NK-92 (cell line): Measurements from ENCODE around the gene CADM1.

Experiments
- DNase-seq: peaks from one replicate; lab custom pipeline; 2025; ENCODE audit not compliant: unreplicated experiment; lab: John Stamatoyannopoulos, UW

CADM1 gene

DNA sequence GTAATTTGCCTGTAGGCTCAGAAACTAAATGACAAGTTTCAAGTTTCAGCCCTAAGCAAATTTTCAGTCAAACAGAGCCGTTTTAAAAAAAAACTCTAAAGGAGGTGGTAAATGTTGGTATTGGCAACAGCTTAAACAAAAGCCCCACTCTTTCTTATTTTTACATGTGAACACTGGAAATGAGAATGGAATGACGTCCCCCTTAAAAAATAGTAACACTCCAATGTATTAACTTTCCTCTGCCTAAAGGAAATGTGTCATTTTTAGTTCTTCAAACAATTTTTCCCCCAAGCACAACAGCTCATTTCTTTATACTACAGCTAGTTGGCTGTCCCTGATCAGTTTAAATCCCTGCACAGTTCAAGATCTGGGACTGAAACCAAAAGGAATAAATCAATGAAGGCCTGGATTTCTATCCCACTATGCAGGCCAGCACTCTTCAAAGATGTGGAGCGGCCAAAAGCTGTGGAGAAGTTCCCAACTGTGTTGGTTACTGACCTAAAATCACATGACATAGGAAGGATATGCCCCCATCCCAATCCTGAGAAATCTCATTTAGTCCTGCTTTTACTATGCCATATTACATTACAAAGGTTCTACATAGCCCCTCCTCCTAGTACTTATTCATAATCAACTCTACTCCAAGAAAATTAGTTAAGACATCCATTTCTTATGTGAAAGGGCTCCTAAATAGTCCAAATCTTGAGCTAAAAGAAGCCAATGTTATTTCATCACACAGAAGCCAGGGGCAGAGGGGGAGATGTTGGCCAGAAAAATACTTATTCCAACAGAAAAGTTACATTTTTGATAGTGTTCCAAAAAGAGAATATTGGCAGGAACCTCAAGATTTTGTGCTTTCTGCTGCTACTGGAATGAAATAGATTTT lies 95.9 kb downstream of the CADM1 start:
- DNase-seq: no peak

DNA sequence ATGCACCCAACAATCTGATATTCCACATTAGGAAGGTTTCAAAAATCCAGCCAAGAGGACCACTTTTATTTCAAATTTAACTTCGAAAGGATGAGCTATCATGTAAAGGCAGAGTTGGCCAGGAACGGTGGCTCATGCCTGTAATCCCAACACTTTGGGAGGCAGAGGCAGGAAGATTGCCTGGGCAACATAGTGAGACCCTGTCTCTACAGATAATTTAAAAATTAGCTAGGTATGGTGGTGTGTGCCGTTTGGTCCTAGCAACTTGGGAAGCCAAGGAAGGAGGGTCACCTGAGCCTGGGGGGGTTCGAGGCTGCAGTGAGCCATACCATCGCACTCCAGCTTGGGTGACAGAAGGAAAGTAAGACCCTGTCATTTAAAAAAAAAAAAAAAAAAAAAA lies 96.7 kb downstream of the CADM1 start:
- DNase-seq: no peak

DNA sequence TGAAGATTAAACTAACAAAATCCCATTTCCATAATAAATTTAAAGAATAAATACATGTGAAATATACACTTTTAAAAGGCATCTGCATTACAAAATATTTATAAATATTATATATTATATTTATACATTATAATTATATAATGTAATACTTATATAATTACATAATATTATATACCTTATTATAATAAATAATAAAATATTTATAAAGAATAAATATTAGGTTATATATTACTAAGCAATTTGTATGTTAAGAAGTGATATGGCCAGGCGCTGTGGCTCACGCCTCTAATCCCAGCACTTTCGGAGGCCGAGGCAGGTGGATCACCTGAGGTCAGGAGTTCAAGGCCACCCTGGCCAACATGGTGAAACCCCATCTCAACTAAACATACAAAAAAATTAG lies 97.8 kb downstream of the CADM1 start:
- DNase-seq: no peak

DNA sequence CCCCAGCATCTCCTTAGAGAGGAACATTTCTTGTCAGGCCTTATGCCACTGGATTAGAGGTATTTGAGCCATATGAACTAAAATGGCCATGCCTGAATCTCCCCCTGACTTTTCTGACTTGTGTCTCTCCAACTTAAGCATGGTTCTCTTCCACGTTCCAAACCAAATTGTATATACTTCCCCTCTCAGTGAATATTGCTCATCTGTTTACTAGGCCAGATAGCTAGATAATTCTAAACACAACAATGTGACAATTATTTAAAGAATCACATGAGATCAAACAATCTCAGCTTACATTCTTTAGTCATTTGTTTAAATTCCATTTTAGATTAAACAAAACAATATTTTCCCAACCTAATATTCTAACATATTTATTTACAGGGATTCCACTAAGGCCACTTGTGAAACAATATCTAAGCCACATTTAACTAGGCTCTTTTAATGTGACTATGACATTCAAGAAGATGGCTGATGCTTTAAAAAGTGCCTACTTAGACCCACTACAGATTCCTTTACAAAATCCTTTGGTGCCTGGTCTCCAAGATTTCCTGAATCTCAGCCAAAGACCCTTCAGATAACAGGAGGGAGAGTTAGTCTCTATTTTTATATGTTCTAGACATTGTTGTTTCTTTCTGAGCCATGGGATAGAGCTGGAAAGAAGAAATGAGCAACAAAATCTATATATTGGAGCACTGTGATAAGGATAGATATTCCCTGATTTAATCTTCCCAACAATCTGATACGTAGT lies 105.7 kb downstream of the CADM1 start:
- no peak for DNase-seq

DNA sequence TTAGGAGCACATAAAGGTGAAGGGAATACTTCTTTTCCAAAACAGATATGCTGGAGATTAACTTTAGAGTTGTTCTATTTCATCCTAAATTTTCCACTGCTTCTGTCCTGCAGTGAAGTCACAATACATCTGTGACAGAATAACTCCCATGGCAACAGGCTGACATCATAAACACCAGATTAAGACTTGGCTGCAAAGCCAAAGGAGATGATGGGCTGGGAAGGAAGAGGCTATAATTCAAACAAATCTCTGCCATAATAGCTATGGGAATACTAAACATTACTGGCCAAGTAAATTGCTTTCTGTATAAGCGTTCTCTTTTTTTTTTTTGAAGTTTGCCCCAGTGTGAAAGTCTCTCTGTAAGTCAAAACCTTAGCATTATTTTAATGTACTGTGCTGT lies 107.7 kb downstream of the CADM1 start:
- DNase-seq: no peak

DNA sequence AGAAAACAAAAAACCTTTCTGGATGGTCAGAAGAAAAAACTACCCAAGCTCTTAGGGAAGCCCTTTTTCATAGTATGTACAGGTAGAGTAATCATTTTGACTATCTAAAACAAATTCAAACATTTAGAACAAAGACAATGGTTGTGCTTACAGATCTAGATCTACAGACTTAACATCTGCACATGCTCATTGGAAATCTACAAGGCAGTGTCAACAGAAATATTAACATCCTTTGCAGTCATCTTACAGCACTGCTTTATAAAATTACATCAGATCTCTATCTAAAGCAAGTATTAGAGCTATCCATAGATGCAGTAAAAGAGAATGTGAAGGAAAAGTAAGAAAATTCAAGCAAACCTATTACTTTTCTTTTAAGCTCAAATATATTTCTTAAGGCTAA lies 110.3 kb downstream of the CADM1 start:
- DNase-seq: no peak

DNA sequence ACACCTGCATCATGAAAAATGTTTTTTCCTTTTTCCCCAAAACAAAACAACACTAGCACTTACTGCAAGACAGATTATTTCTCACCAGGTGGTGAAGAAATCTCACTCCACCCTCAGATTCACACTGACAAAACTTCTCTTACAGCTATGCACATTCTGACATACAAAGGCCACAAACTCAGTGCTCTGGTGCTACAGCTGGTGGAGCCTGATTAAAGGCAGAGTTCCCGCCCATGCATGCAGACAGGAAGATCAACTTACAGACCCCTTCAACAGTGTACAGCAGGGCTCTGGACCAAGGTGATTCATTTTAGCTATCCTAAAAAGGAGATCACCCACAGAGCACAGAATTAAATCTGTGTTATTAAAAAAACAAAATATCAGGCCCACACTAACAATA lies 112.6 kb downstream of the CADM1 start:
- no peak for DNase-seq

DNA sequence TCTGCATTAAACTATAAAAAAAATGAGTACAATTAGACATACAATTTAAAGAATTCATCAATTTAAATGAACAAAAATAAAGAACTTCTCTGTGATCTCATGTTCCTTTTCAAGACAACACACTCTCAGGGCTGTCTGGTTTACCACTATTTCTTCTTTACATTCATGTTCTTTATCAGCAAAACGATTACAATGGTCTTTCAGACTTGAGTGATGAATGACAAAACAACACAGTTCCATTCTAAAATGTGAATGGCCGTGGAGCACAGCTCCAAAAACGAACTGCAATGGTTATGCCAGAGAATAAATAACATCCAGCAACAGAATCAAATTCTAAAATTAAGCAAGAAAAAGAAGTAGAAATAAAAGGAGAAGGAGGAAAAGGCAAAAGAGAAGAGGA lies 113.1 kb downstream of the CADM1 start:
- DNase-seq: no peak

DNA sequence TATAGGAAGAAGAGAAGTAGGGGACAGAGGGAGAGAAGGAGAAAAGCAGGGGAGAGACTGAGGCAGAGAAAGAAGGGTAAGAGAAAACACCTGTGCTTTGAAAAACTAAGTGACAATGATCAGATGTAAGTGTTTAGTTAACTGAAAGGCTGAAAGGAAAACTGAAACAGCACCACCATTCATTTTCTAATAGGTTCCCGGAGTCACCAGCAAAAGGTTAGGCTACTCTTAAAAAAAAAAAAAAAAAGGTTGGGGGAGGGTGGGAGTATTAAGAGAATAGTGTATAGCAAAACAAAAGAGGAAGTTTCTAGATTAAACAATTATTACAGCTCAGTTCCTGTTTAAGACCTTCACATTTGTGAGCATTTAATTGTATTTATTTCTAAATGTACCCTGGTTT lies 113.8 kb downstream of the CADM1 start:
- DNase-seq: no peak

DNA sequence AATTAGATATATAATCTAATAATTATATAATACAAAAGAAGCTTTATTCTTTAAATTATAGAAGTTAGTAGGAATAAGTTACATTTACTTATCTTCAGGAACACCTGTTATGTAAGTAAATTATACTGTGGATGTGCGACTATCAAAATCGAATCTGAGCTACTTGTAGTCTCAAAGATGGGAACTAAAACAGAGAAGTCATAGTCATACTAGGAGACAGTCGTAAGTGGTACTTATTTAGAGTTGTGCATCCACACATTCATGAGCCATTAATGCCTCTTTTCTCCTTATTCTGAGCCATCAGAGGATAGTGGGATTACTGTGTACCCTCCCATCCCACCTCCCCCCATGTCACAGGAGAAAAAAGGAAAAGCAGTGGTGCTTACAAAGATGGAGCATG lies 114.4 kb downstream of the CADM1 start:
- no peak for DNase-seq

DNA sequence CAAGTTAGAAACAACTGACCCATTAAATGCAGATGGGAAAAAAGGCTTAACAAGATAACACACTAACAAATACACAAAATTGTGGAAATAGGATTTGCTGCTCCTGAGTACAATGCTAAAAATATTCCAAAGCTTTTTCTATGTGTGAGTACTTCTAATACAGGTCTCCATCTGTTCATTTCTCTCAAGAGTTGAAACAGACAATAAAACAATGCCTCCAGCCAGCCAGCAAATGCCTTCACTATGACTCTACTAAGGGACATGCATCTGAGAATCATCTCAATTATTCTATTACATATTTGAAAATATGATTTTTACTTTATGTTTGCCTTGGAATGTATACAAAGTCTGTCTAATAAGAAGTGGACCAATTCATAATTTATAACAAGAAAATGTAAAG lies 119.0 kb downstream of the CADM1 start:
- no peak for DNase-seq

DNA sequence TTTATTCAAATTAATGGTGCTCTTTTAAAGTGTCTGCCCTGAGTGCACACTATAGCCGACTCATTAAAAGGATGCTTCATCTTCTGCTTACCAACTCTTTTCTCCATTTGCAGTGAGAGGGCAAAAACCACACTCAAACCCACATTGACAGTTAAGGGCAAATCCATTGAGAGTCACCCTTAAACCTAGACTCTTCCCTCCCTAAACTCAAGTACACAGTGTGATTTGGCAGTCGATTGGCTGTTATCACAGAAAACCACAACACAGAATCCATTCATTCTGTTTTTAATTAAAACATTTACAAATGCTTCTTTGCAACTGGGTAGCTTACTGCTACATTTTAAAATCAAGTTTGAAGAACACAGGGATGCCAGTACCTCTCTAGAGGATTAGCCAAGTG lies 120.0 kb downstream of the CADM1 start:
- DNase-seq: no peak

DNA sequence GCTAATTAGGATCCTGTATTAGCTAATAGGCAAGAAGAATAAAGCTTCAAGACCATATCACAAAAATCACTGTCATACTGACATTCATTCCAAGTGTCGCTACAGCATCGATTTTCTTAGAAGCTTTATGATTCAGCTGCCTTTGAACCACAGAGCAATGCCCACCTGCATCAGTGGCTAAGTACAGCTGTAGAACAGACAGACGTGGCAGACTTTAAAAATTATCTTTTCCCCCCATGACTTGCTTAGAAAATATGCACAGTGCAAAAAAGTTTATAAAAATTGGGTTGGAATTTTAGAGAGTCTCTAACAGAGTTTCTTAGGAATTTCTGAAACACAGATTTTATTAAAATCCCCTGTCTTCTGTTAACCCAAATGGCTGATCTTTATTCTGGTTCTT lies 120.8 kb downstream of the CADM1 start:
- no peak for DNase-seq

DNA sequence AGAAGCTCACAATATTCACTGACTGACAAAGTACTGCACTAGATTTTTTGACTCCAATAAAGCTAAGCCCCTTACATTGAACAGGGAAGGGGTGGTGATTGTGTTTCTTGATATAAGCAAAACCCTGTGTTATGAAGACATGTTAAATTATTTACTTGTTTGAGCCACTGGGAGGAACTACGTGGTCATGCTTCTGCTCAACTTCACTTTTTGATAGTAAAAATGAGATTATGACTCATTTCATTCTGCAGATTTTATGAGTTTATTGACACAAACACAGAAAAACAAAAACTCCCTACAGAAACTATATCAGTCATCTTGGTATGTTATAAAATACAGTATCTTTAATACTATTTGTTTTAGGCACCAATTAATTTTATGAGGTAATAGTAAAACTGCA lies 124.7 kb downstream of the CADM1 start:
- no peak for DNase-seq

DNA sequence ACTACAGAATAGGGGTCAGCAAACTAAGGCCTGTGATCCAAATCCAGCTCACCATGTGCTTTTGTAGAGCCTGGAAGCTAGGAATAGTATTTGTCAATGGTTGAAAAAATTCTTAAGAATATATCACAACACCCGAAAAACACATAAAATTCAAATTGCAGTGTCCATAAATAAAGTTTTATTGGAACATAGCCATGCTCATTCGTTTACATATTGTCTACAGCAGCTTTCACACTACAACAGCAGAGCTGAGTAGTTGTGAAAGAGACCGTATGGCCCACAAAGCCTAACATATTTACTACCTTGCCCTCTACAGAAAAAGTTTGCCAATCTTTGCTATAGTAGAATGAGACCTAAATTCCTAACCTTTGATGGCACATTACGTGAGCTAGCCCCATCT lies 125.7 kb downstream of the CADM1 start:
- DNase-seq: no peak

DNA sequence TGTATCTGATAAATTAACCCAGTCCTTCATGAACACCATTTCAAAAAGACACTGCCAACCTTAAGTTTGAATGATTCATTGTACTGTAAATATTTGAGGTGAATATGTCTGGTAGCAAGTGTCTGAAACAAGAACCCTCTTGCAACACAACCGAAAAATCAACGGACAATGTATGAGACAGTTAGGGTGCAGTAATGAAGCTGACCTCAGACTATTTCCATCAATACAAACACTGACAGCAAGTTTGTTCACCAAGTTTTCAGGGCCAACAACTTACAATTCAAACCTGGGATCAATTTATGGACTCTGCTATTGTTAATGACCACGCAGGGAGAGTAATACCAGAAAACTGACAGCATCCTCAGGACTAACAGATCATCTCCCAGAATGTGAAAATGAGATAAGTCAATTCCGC lies 126.3 kb downstream of the CADM1 start:
- no peak for DNase-seq

DNA sequence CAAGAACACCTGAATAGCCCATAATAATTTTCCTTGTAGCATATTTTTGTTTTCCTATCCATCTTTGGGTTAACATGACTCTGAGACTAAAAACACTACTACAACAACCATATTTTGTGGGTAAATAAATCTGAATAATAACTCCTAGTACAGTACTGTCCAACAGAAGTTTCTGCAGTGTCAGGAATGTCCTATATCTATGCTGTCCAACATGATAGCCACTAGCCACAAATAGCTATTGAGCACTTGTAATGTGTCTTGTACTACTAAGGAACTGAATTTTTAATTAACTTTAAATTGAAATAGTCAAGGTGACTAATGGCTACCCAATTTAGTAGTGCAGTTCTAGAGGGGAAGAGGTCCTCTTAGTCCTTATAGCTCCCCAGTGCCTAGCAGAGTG lies 135.6 kb downstream of the CADM1 start:
- no peak for DNase-seq

DNA sequence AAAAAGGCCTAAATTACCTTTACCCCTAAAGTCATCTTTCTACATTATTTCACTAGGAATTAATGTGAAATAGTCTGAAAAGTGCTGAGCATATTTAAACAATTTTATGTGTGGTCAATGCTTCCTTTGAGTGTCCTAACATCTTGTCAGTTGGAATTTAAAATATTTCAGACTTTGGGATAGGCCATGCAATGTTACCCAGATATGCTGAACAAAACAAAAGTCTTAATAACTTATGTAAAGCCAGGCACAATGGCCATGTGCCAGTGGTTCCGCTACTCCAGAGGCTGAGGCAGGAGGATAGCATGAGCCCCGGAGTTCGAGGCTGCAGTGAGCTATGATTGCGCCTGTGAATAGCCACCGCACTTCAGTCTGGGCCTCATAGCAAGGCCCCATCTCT lies 137.4 kb downstream of the CADM1 start:
- DNase-seq: no peak

DNA sequence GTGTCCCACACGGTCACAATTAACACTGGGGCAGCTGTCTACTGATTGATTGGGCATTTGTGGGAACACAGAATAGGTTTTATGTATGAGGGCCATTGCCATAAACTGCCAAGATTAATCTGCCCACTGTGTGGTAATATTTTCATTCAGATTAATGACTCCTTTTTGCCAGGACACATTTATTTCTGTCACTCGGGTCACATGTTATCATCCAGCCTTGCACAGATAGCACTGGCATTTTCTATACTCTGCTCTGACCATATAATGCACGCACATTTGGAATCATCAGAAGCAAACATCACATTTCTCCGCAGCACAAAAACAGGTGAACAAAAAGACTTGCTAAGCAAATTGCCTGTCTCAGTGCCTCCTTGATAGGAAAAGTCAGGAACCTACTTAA lies 138.3 kb downstream of the CADM1 start:
- DNase-seq: no peak

DNA sequence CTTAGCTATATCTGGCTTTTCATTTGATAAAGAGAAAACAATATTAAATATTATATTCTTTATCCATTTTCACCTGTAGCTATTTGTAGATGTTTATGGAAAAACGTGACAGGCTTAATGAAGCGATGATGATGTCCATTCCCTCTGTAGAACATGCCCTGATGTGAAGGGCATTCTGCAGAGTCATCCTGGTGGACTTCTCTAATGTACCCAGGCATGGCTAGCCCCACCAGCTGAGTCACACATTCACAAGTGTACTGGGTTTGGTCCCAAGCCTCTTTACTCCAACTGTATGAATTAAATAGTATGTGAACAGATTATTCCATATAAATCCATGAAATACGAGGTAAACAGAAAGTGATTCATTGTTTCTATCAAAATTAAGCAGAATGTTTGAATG lies 139.3 kb downstream of the CADM1 start:
- no peak for DNase-seq

DNA sequence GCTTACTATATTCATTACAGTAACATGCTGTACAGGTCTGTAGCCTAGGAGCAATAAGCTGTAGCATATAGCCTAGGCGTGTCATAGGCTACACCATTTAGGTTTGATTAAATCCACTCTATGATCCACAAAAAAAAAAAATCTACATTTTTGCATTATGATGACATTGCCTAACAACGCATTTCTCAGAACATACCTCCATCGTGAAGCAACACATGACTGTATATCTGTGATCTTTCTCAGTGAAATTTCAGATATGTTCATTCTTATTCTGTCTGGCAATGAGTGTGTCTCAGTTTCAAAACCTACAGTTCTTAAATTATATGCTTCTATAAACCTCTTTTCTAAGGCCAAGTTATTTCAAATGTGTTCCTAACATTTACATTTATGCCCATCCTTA lies 140.3 kb downstream of the CADM1 start:
- no peak for DNase-seq

DNA sequence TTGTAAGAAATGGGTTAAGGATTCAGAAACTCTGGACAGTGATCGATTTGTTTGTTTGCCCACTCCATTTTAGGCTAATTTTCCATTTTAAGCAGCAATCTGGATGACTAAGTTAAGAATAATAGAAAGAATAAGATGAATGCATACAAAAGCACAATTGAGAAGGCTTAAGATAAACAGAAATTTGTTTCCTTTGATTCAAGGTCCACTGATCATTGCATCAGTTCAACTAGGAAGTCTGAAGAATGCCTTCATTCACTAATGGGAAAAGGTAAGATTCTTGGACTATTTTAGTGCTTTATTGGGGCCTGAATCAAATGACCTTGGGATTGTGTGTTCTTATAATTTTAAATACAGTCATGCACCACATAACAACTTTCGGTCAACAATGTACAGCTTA lies 140.8 kb downstream of the CADM1 start:
- DNase-seq: no peak

DNA sequence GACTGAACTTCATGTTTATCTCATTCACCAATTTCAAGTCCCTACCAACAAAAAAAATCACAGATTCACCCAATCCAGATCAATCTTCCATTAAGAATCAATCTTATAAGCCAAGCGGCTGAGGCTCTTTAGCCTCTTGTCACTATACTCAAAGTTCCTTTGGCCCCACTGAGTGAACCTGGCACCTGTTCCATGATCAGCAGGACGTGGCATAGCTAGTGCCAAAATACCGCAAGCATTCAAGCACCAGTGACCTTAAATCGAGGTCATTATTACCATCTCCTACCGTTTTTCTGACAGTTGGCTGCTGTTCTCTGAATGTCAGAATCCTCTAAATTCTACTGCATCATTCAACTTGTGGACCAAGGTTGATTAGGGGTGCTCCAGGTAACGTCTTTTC lies 141.2 kb downstream of the CADM1 start:
- no peak for DNase-seq
